WTC11 (cell line): ENCODE results near the gene CASR. TPM values are rescaled to one million over a fixed set of nuclear protein-coding genes. Genes with fewer than 3 reads are reported as not detected.

Source experiments
- ATAC-seq: fragments of 200-7000 bp; cut with Tn5 transposase; 2 replicates; pipeline ENCODE4 v1.10.0; 2021; ENCODE audit warnings: mild to moderate bottlenecking, moderate library complexity
- CTCF ChIA-PET: fragments of 300-600 bp; sonication (Branson Sonifier 250); formaldehyde crosslinking; loops from one replicate; lab custom pipeline; 2021; ENCODE audit warnings: antibody characterized with exemption; lab: Charles Lee
- POLR2A ChIA-PET: fragments of 350-600 bp; sonication (Branson Sonifier 250); formaldehyde crosslinking; loops from one replicate; lab custom pipeline; 2021; ENCODE audit warnings: antibody characterized with exemption; lab: Charles Lee
- DNase-seq: peaks from one replicate; pipeline ENCODE4 v3.0.0; 2021; ENCODE audit warnings: low spot score
- H3K27ac Mint-ChIP-seq: 2 replicates; pipeline ENCODE4 v1.8.0; 2021; ENCODE audit warnings: mixed read lengths
- H3K27me3 Mint-ChIP-seq: 2 replicates; pipeline ENCODE4 v1.8.0; 2021; ENCODE audit warnings: low read depth, mild to moderate bottlenecking, moderate library complexity, mixed read lengths
- H3K36me3 Mint-ChIP-seq: 2 replicates; pipeline ENCODE4 v1.8.0; 2021; ENCODE audit warnings: mixed read lengths
- H3K4me1 Mint-ChIP-seq: 2 replicates; pipeline ENCODE4 v1.8.0; 2022; ENCODE audit warnings: mixed read lengths
- H3K4me3 Mint-ChIP-seq: 2 replicates; pipeline ENCODE4 v1.8.0; 2021; ENCODE audit warnings: mild to moderate bottlenecking, moderate library complexity, mixed read lengths
- H3K9me3 Mint-ChIP-seq: 2 replicates; pipeline ENCODE4 v1.8.0; 2021; ENCODE audit warnings: mixed read lengths
- CBFB ChIP-seq: sonication (generic); formaldehyde crosslinking; IDR thresholded peaks from 2 replicates; pipeline ENCODE4 v1.8.1; 2022; ENCODE audit warnings: mild to moderate bottlenecking, low read depth, missing genetic modification reagents
- CREB1 ChIP-seq: sonication (generic); formaldehyde crosslinking; IDR thresholded peaks from 2 replicates; pipeline ENCODE4 v1.8.0; 2023; ENCODE audit warnings: mild to moderate bottlenecking, missing genetic modification reagents
- CREM ChIP-seq: sonication (generic); formaldehyde crosslinking; IDR thresholded peaks from 2 replicates; pipeline ENCODE4 v1.8.1; 2022; ENCODE audit warnings: mild to moderate bottlenecking, missing genetic modification reagents, moderate library complexity
- ELF4 ChIP-seq: sonication (generic); formaldehyde crosslinking; IDR thresholded peaks from 2 replicates; pipeline ENCODE4 v1.8.1; 2022; ENCODE audit warnings: low read depth, mild to moderate bottlenecking, moderate library complexity, missing genetic modification reagents
- ESRRA ChIP-seq: sonication (generic); formaldehyde crosslinking; IDR thresholded peaks from 2 replicates; pipeline ENCODE4 v1.8.1; 2022; ENCODE audit warnings: mild to moderate bottlenecking, missing genetic modification reagents, borderline replicate concordance
- FOXP1 ChIP-seq: sonication (generic); formaldehyde crosslinking; IDR thresholded peaks from 2 replicates; pipeline ENCODE4 v1.8.0; 2022; ENCODE audit warnings: missing genetic modification reagents, mild to moderate bottlenecking, moderate library complexity, borderline replicate concordance
- HMGA2 ChIP-seq: fragments of 250-450 bp; sonication (Bioruptor Pico); IDR thresholded peaks from 2 replicates; pipeline ENCODE4 v1.4.0; 2021; ENCODE audit warnings: mild to moderate bottlenecking, moderate library complexity
- KAT7 ChIP-seq: sonication (generic); formaldehyde crosslinking; IDR thresholded peaks from 2 replicates; pipeline ENCODE4 v1.8.1; 2023; ENCODE audit warnings: missing genetic modification reagents, mild to moderate bottlenecking, borderline replicate concordance
- MXD4 ChIP-seq: fragments of 250-450 bp; sonication (Bioruptor Pico); IDR thresholded peaks from 2 replicates; pipeline ENCODE4 v1.8.0; 2021; ENCODE audit warnings: mild to moderate bottlenecking, moderate library complexity, borderline replicate concordance
- MYBL2 ChIP-seq: sonication (generic); formaldehyde crosslinking; IDR thresholded peaks from 2 replicates; pipeline ENCODE4 v1.8.1; 2023; ENCODE audit warnings: mild to moderate bottlenecking, moderate library complexity, missing genetic modification reagents
- NFYB ChIP-seq: sonication (generic); formaldehyde crosslinking; conservative IDR thresholded peaks from 2 replicates; pipeline ENCODE4 v1.8.0; 2022; ENCODE audit warnings: low read depth, missing genetic modification reagents
- PRRX2 ChIP-seq: fragments of 250-450 bp; sonication (Bioruptor Pico); IDR thresholded peaks from 2 replicates; pipeline ENCODE4 v1.8.0; 2021; ENCODE audit warnings: mild to moderate bottlenecking
- SMAD4 ChIP-seq: sonication (generic); formaldehyde crosslinking; IDR thresholded peaks from 2 replicates; pipeline ENCODE4 v1.8.0; 2022; ENCODE audit warnings: mild to moderate bottlenecking, missing genetic modification reagents
- SP1 ChIP-seq: sonication (generic); formaldehyde crosslinking; conservative IDR thresholded peaks from 2 replicates; pipeline ENCODE4 v1.8.1; 2022; ENCODE audit warnings: missing genetic modification reagents
- TEAD1 ChIP-seq: sonication (generic); formaldehyde crosslinking; IDR thresholded peaks from 2 replicates; pipeline ENCODE4 v1.8.0; 2022; ENCODE audit warnings: mild to moderate bottlenecking, missing genetic modification reagents
- TEAD4 ChIP-seq: sonication (generic); formaldehyde crosslinking; IDR thresholded peaks from 2 replicates; pipeline ENCODE4 v1.8.0; 2022; ENCODE audit warnings: mild to moderate bottlenecking, missing genetic modification reagents
- ZBTB21 ChIP-seq: sonication (generic); formaldehyde crosslinking; IDR thresholded peaks from 2 replicates; pipeline ENCODE4 v1.8.1; 2023; ENCODE audit warnings: mild to moderate bottlenecking, missing genetic modification reagents, borderline replicate concordance
- ZNF219 ChIP-seq: sonication (generic); formaldehyde crosslinking; IDR thresholded peaks from 2 replicates; pipeline ENCODE4 v1.8.0; 2023; ENCODE audit warnings: missing genetic modification reagents, mild to moderate bottlenecking, borderline replicate concordance
- ZNF232 ChIP-seq: sonication (generic); formaldehyde crosslinking; IDR thresholded peaks from 2 replicates; pipeline ENCODE4 v1.8.0; 2022; ENCODE audit warnings: mild to moderate bottlenecking, missing genetic modification reagents
- ZNF396 ChIP-seq: fragments of 250-450 bp; sonication (Bioruptor Pico); IDR thresholded peaks from 2 replicates; pipeline ENCODE4 v1.8.0; 2021; ENCODE audit warnings: mild to moderate bottlenecking, moderate library complexity, borderline replicate concordance
- ZNF671 ChIP-seq: fragments of 250-450 bp; sonication (Bioruptor Pico); IDR thresholded peaks from 2 replicates; pipeline ENCODE4 v1.8.0; 2021; ENCODE audit warnings: mild to moderate bottlenecking
- ZSCAN18 ChIP-seq: fragments of 250-450 bp; sonication (Bioruptor Pico); IDR thresholded peaks from 2 replicates; pipeline ENCODE4 v2.1.2; 2022; ENCODE audit warnings: mild to moderate bottlenecking, moderate library complexity
- total RNA-seq: library from RNA; stranded (reverse); gene quantifications from 3 replicates; pipeline ENCODE4 v1.2.3, GENCODE V29; 2021
- TF ChIP-seq, protein P1 (sequence below): fragments of 250-450 bp; sonication (Bioruptor Pico); IDR thresholded peaks from 2 replicates; pipeline ENCODE4 v1.9.0; 2021; ENCODE audit warnings: mild to moderate bottlenecking
- TF ChIP-seq, protein P2 (sequence below): sonication (generic); formaldehyde crosslinking; IDR thresholded peaks from 2 replicates; pipeline ENCODE4 v1.8.1; 2022; ENCODE audit warnings: low read depth, missing genetic modification reagents, borderline replicate concordance
- TF ChIP-seq, protein P3 (sequence below): sonication (generic); formaldehyde crosslinking; IDR thresholded peaks from 2 replicates; pipeline ENCODE4 v1.8.1; 2022; ENCODE audit warnings: missing genetic modification reagents, borderline replicate concordance
- TF ChIP-seq, protein P4 (sequence below): sonication (generic); formaldehyde crosslinking; IDR thresholded peaks from 2 replicates; pipeline ENCODE4 v1.8.1; 2022; ENCODE audit warnings: mild to moderate bottlenecking, missing genetic modification reagents, moderate library complexity, borderline replicate concordance
- TF ChIP-seq, protein P5 (sequence below): sonication (generic); formaldehyde crosslinking; IDR thresholded peaks from 2 replicates; pipeline ENCODE4 v1.8.1; 2023; ENCODE audit warnings: mild to moderate bottlenecking, missing genetic modification reagents, moderate library complexity

The CASR gene
- total RNA-seq, 1 experiment from 2014 or later = 0.24 TPM

DNA sequence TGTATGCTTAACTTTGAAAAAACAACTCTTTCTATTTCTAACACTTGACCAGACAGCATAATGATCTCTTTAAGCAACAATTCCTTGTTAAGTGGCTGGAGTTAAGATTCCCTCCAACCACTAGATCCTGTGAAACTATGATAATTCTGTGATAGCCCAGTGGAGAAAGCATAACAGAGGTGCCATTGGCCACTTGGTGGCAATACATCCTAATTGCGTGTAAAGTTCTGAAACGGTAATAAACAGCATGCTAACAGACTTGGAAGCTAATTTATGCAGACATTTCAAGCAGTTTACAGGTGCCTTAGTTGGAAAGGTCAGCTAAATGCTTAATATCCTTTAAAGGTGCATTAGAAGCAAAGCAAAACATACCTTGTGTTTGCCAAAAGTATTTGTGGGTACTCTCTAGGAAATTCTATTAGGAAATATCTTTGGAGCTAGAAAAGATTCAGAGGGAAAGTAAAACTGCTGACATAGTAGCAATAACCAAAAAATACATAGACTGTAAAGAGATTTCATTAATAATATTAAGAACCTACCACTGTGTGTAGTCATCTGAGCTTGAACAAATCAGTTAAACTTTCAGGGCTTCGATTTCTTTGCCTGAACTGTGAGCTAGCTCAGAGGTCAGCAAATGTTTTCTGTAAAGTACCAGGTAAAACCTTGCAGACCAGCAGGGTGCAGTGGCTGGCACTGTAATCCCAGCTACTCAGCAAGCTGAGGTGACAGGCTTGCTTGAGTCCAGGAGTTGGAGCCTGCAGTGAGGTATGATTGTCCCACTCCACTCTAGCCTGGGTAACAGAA is 122.6 kb downstream of the CASR start (continued):
- TF ChIP-seq FOXP1 (CRISPR knock-in tag) = no peak
- no peak for TF ChIP-seq TEAD1 (CRISPR knock-in tag)
- TF ChIP-seq, protein P1, sequence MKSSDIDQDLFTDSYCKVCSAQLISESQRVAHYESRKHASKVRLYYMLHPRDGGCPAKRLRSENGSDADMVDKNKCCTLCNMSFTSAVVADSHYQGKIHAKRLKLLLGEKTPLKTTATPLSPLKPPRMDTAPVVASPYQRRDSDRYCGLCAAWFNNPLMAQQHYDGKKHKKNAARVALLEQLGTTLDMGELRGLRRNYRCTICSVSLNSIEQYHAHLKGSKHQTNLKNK = no peak
- no peak for TF ChIP-seq ZNF232 (CRISPR knock-in tag)
- no peak for TF ChIP-seq CREB1 (CRISPR knock-in tag)

DNA sequence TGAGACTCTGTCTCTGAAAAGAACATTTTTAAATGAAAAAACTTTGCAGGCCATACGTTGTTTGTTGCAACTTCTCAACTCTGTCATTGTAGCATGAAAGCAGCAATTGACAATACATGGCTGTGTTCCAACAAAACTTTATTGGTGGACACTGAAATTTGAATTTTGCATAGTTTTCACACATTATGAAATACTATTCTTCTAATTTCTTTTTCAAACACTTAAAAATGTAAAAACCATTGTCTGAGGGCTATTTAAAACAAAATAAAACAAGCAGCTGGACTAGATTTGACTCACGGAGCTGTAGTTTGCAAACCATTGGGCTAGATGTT is 123.1 kb downstream of the CASR start:
- no peaks in the 10 kb centered on the region for H3K9me3 Mint-ChIP-seq
- POLR2A ChIA-PET = no interaction called here
- H3K36me3 Mint-ChIP-seq = no peaks in the 10 kb centered on the region
- no peaks in the 10 kb centered on the region for H3K4me1 Mint-ChIP-seq
- CTCF ChIA-PET = interaction anchor here (0.7 to 2.3 kb wide), 19 partner anchors 8 to 373 kb away, joined by 3 to 37 read pairs (median 5); partner anchors contain the start of genes CASR, FAM162A and MIX23
- ATAC-seq (no peak), DNase-seq (no peak)
- no peak overlapping the region for H3K27ac Mint-ChIP-seq
- no peak overlapping the region for H3K4me3 Mint-ChIP-seq
- TF ChIP-seq CREM (CRISPR knock-in tag) (no peak), PRRX2 (CRISPR knock-in tag) (no peak), KAT7 (CRISPR knock-in tag) (no peak), ELF4 (CRISPR knock-in tag) (no peak), ESRRA (no peak), SMAD4 (CRISPR knock-in tag) (no peak), ZBTB21 (no peak), CBFB (CRISPR knock-in tag) (no peak), SP1 (no peak), ZNF396 (CRISPR knock-in tag) (no peak)
- TF ChIP-seq, protein P2, sequence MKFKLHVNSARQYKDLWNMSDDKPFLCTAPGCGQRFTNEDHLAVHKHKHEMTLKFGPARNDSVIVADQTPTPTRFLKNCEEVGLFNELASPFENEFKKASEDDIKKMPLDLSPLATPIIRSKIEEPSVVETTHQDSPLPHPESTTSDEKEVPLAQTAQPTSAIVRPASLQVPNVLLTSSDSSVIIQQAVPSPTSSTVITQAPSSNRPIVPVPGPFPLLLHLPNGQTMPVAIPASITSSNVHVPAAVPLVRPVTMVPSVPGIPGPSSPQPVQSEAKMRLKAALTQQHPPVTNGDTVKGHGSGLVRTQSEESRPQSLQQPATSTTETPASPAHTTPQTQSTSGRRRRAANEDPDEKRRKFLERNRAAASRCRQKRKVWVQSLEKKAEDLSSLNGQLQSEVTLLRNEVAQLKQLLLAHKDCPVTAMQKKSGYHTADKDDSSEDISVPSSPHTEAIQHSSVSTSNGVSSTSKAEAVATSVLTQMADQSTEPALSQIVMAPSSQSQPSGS (CRISPR knock-in tag) = no peak
- TF ChIP-seq, protein P3, sequence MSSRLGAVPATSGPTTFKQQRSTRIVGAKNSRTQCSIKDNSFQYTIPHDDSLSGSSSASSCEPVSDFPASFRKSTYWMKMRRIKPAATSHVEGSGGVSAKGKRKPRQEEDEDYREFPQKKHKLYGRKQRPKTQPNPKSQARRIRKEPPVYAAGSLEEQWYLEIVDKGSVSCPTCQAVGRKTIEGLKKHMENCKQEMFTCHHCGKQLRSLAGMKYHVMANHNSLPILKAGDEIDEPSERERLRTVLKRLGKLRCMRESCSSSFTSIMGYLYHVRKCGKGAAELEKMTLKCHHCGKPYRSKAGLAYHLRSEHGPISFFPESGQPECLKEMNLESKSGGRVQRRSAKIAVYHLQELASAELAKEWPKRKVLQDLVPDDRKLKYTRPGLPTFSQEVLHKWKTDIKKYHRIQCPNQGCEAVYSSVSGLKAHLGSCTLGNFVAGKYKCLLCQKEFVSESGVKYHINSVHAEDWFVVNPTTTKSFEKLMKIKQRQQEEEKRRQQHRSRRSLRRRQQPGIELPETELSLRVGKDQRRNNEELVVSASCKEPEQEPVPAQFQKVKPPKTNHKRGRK (CRISPR knock-in tag) = no peak
- H3K27me3 Mint-ChIP-seq = no peaks in the 10 kb centered on the region

- no peaks in the 10 kb centered on the region for H3K36me3 Mint-ChIP-seq
- ATAC-seq = no peak
- CTCF ChIA-PET = interaction anchor here (1.3 to 2.3 kb wide), 5 partner anchors 8 to 206 kb away, joined by 6 to 37 read pairs (median 8); no protein-coding TSS in a partner anchor
- DNase-seq = no peak
- no peak overlapping the region for H3K4me3 Mint-ChIP-seq
- no peak overlapping the region for H3K27ac Mint-ChIP-seq
- POLR2A ChIA-PET = no interaction called here
- H3K9me3 Mint-ChIP-seq = no peaks in the 10 kb centered on the region
- H3K27me3 Mint-ChIP-seq = no peaks in the 10 kb centered on the region
- no peaks in the 10 kb centered on the region for H3K4me1 Mint-ChIP-seq
- TF ChIP-seq ZNF219 (CRISPR knock-in tag) (no peak), ZSCAN18 (CRISPR knock-in tag) (no peak), NFYB (CRISPR knock-in tag) (no peak), ZBTB21 (no peak), HMGA2 (no peak), MXD4 (CRISPR knock-in tag) (no peak), TEAD1 (CRISPR knock-in tag) (no peak), CREB1 (CRISPR knock-in tag) (no peak), ZNF671 (CRISPR knock-in tag) (no peak), TEAD4 (CRISPR knock-in tag) (no peak), MYBL2 (CRISPR knock-in tag) (no peak)
- TF ChIP-seq, protein P4, sequence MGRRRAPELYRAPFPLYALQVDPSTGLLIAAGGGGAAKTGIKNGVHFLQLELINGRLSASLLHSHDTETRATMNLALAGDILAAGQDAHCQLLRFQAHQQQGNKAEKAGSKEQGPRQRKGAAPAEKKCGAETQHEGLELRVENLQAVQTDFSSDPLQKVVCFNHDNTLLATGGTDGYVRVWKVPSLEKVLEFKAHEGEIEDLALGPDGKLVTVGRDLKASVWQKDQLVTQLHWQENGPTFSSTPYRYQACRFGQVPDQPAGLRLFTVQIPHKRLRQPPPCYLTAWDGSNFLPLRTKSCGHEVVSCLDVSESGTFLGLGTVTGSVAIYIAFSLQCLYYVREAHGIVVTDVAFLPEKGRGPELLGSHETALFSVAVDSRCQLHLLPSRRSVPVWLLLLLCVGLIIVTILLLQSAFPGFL (CRISPR knock-in tag) = no peak
- TF ChIP-seq, protein P5, sequence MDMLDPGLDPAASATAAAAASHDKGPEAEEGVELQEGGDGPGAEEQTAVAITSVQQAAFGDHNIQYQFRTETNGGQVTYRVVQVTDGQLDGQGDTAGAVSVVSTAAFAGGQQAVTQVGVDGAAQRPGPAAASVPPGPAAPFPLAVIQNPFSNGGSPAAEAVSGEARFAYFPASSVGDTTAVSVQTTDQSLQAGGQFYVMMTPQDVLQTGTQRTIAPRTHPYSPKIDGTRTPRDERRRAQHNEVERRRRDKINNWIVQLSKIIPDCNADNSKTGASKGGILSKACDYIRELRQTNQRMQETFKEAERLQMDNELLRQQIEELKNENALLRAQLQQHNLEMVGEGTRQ (CRISPR knock-in tag) = no peak
These were observed 123.7 kb downstream of the CASR start for GRCh38 chr3:122307094-122307687.
